Fibroblast of lung (primary cell): ENCODE measurements around the gene AXL.

Experiments
- CTCF ChIP-seq, 2 donors: IDR thresholded peaks in 1 of 2; conservative IDR thresholded peaks in 1 of 2; 1 replicate in 1 of 2; 2 replicates in 1 of 2; pipeline ENCODE4 v1.5.1; 2011 to 2012; ENCODE audit warnings: low read length in 2 of 2, control low read depth in 1 of 2, inconsistent platforms in 1 of 2, low read depth in 1 of 2, mild to moderate bottlenecking in 1 of 2
- EZH2 ChIP-seq: IDR thresholded peaks from 2 replicates; pipeline ENCODE4 v1.5.1; 2012; ENCODE audit warnings: low read length, control low read depth, mild to moderate bottlenecking; ENCODE audit errors: missing control alignments

GRCh38 chr19:41299755-41300089, 80.7 kb downstream of the AXL start:
- no peak for TF ChIP-seq EZH2
- TF ChIP-seq CTCF (conservative IDR thresholded peaks at IDR 0.05 in 1 of 2, IDR thresholded peaks at IDR 0.05 in 1 of 2; ENCODE audit: low read depth in 1 of 2, low read length in 2 of 2) = no peak
